Measurements from ENCODE around the gene HCN4.

- TF ChIP-seq, protein P1, sequence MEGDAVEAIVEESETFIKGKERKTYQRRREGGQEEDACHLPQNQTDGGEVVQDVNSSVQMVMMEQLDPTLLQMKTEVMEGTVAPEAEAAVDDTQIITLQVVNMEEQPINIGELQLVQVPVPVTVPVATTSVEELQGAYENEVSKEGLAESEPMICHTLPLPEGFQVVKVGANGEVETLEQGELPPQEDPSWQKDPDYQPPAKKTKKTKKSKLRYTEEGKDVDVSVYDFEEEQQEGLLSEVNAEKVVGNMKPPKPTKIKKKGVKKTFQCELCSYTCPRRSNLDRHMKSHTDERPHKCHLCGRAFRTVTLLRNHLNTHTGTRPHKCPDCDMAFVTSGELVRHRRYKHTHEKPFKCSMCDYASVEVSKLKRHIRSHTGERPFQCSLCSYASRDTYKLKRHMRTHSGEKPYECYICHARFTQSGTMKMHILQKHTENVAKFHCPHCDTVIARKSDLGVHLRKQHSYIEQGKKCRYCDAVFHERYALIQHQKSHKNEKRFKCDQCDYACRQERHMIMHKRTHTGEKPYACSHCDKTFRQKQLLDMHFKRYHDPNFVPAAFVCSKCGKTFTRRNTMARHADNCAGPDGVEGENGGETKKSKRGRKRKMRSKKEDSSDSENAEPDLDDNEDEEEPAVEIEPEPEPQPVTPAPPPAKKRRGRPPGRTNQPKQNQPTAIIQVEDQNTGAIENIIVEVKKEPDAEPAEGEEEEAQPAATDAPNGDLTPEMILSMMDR (IDR thresholded peaks at IDR 0.05; ENCODE audit: poor library complexity, severe bottlenecking) = no peak
- TF ChIP-seq EP300 (conservative IDR thresholded peaks at IDR 0.05; ENCODE audit: poor library complexity, severe bottlenecking) = no peak
- no peak for TF ChIP-seq POLR2AphosphoS5 (IDR thresholded peaks at IDR 0.05)
- TF ChIP-seq, protein P2, sequence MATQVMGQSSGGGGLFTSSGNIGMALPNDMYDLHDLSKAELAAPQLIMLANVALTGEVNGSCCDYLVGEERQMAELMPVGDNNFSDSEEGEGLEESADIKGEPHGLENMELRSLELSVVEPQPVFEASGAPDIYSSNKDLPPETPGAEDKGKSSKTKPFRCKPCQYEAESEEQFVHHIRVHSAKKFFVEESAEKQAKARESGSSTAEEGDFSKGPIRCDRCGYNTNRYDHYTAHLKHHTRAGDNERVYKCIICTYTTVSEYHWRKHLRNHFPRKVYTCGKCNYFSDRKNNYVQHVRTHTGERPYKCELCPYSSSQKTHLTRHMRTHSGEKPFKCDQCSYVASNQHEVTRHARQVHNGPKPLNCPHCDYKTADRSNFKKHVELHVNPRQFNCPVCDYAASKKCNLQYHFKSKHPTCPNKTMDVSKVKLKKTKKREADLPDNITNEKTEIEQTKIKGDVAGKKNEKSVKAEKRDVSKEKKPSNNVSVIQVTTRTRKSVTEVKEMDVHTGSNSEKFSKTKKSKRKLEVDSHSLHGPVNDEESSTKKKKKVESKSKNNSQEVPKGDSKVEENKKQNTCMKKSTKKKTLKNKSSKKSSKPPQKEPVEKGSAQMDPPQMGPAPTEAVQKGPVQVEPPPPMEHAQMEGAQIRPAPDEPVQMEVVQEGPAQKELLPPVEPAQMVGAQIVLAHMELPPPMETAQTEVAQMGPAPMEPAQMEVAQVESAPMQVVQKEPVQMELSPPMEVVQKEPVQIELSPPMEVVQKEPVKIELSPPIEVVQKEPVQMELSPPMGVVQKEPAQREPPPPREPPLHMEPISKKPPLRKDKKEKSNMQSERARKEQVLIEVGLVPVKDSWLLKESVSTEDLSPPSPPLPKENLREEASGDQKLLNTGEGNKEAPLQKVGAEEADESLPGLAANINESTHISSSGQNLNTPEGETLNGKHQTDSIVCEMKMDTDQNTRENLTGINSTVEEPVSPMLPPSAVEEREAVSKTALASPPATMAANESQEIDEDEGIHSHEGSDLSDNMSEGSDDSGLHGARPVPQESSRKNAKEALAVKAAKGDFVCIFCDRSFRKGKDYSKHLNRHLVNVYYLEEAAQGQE (IDR thresholded peaks at IDR 0.05; ENCODE audit: borderline replicate concordance) = no peak
These were observed 28.1 kb downstream of the HCN4 start for GRCh38 chr15:73340502-73341192.

All from neural cell (in vitro differentiated cells).